PC-9 (cell line): ENCODE results near the gene DRAP1.

Source experiments
- EZH2 ChIP-seq: fragments of 200-600 bp; sonication (generic); IDR thresholded peaks from 2 replicates; pipeline ENCODE4 v1.8.0; 2017; ENCODE audit warnings: antibody characterized with exemption, low read depth
- TF ChIP-seq, protein P1 (sequence below): fragments of 200-600 bp; sonication (generic); conservative IDR thresholded peaks from 2 replicates; pipeline ENCODE4 v1.6.1; 2017; ENCODE audit warnings: mixed run types, antibody characterized with exemption, mild to moderate bottlenecking, moderate library complexity

DNA sequence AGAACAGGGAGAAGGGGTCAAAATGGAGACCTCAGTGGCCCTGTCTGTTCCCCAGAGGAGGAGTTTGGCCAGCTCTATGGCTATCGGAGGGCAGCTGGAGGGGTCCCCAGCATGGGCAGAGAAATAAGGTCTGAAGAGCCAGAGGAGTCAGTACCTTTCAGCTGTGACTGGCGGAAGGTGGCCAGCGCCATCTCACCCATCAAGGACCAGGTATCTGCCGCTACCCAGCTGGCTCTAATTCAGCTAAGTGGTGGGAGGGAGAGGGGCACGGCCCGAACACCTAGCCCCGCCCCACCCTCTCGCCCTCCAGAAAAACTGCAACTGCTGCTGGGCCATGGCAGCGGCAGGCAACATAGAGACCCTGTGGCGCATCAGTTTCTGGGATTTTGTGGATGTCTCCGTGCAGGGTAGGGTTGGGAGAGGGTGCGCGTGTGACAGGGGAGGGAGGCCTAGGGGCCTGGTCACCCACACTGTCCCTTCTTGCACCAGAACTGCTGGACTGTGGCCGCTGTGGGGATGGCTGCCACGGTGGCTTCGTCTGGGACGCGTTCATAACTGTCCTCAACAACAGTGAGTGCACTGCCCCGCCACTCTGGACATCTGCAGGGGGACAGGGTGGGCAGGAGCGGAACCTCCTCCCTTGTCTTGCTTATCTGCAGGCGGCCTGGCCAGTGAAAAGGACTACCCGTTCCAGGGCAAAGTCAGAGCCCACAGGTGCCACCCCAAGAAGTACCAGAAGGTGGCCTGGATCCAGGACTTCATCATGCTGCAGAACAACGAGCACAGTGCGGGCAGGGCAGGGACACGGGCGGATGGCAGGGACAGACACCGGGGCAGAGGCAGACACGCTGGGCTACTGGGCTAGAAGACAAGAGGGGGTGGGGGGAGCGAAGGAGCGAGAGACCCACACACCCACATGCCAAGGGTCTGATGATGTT is 36.8 kb upstream of the DRAP1 start:
- TF ChIP-seq, protein P1, sequence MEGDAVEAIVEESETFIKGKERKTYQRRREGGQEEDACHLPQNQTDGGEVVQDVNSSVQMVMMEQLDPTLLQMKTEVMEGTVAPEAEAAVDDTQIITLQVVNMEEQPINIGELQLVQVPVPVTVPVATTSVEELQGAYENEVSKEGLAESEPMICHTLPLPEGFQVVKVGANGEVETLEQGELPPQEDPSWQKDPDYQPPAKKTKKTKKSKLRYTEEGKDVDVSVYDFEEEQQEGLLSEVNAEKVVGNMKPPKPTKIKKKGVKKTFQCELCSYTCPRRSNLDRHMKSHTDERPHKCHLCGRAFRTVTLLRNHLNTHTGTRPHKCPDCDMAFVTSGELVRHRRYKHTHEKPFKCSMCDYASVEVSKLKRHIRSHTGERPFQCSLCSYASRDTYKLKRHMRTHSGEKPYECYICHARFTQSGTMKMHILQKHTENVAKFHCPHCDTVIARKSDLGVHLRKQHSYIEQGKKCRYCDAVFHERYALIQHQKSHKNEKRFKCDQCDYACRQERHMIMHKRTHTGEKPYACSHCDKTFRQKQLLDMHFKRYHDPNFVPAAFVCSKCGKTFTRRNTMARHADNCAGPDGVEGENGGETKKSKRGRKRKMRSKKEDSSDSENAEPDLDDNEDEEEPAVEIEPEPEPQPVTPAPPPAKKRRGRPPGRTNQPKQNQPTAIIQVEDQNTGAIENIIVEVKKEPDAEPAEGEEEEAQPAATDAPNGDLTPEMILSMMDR = no peak
- no peak for TF ChIP-seq EZH2
